Measurements from ENCODE around the gene DHX34. TPM values are rescaled to one million over a fixed set of nuclear protein-coding genes. Genes with fewer than 3 reads are reported as not detected.

DHX34 gene
- total RNA-seq, 1 experiment from 2014 or later: 38.2 TPM

- Histone ChIP-seq H2BK12ac (ENCODE audit: insufficient read length, low read depth, low read length) (no peak overlapping the region), H4K20me1 (ENCODE audit: control insufficient read depth, insufficient read depth, insufficient read length) (no peaks in the 10 kb centered on the region), H3K14ac (ENCODE audit: insufficient read depth, low read length) (no peak overlapping the region), H2AK5ac (ENCODE audit: insufficient read length, low read length) (no peak overlapping the region), H3K27ac (ENCODE audit: insufficient read length, low read depth, low read length) (no peak overlapping the region), H3K9me3 (ENCODE audit: control insufficient read depth, low read depth, low read length) (no peaks in the 10 kb centered on the region), H3K9ac (ENCODE audit: extremely low read depth, insufficient read length, low read length) (no peak overlapping the region), H2BK20ac (ENCODE audit: low read depth, low read length, poor library complexity, severe bottlenecking) (no peak overlapping the region), H3K23ac (ENCODE audit: insufficient read length, low read depth, low read length) (no peak overlapping the region), H2BK120ac (ENCODE audit: low read depth, low read length, poor library complexity, severe bottlenecking) (no peak overlapping the region), H4K91ac (ENCODE audit: insufficient read length, low read depth, low read length) (no peak overlapping the region), H3K56ac (ENCODE audit: insufficient read length, low read depth, low read length) (no peak overlapping the region), H3K4ac (ENCODE audit: low read depth, low read length) (no peak overlapping the region), H3K4me2 (ENCODE audit: insufficient read depth, insufficient read length, low read length) (no peak overlapping the region), H4K5ac (ENCODE audit: insufficient read length, low read depth, low read length) (no peak overlapping the region), H2BK5ac (ENCODE audit: insufficient read length, low read length) (no peak overlapping the region), H3K79me1 (ENCODE audit: insufficient read depth, low read depth, low read length, poor library complexity, severe bottlenecking) (no peaks in the 10 kb centered on the region), H3K18ac (ENCODE audit: insufficient read length, low read depth, low read length) (no peak overlapping the region), H3K23me2 (ENCODE audit: insufficient read length, low read depth, low read length, poor library complexity, severe bottlenecking) (peaks cover 10% of the 10 kb centered on the region), H3T11ph (ENCODE audit: low read length) (no peak overlapping the region), H3K27me3 (ENCODE audit: insufficient read depth, low read length) (peaks cover 7% of the 10 kb centered on the region; the same call in 1 of the 2 replicates), H3K4me1 (ENCODE audit: insufficient read depth, low read length) (peaks cover 5% of the 10 kb centered on the region; the same call in 1 of the 2 replicates), H3K79me2 (ENCODE audit: insufficient read depth, low read length) (no peaks in the 10 kb centered on the region), H4K8ac (replicated peaks; ENCODE audit: insufficient read length, low read depth, low read length) (no peak overlapping the region), H2AFZ (ENCODE audit: low read length) (no peak overlapping the region), H2BK15ac (ENCODE audit: low read depth, low read length) (no peak overlapping the region)
- Mint-ChIP-seq H3K4me1 (peaks cover 16 to 38% of the 10 kb centered on the region in 2 experiments), H3K27ac (no peak overlapping the region; a peak in 1 of 7 replicates), H3K27me3 (ENCODE audit: low read depth) (peaks cover 23% of the 10 kb centered on the region), H3K9me3 (no peaks in the 10 kb centered on the region), H3K36me3 (ENCODE audit: insufficient read depth in 1 of 3, low read depth in 3 of 3) (peaks cover 13 to 20% (median 15%) of the 10 kb centered on the region in 3 experiments), H3K4me3 (peak overlapping the region in 1 of 2 experiments; percentile 22; a peak in 1 of 5 replicates)
- TF ChIP-seq CTCF (conservative IDR thresholded peaks at IDR 0.05): peak; percentile 54
- no CpG with 5 or more reads among the region's 21 CpGs for WGBS (ENCODE audit: extremely low coverage, insufficient read length, low lambda C conversion rate)
- no peak for DNase-seq
Observed at GRCh38 chr19:47414469-47414868, 65.4 kb downstream of the DHX34 start.
